A549 treated with Mapracorat at 1 μM for 4 hours (cell line): ENCODE results near the gene CAPN2. TPM values are rescaled to one million over a fixed set of nuclear protein-coding genes. Genes with fewer than 3 reads are reported as not detected.

Experiments used
- total RNA-seq: library from RNA; stranded (reverse); fragments of 200-300 nt; extraction: Qiagen RNA extraction; gene quantifications from 5 replicates; pipeline ENCODE4 v1.2.3, GENCODE V29; 2022

The CAPN2 gene
- total RNA-seq, result 397 to 437 TPM (median 416 TPM) in 5 replicates

GRCh38 chr1:223712194-223712849 lies at the start of gene CAPN2:
TSS of gene CAPN2 (plus strand) at chr1:223712539. CDS start at chr1:223712641, 102 bp downstream.

DNA sequence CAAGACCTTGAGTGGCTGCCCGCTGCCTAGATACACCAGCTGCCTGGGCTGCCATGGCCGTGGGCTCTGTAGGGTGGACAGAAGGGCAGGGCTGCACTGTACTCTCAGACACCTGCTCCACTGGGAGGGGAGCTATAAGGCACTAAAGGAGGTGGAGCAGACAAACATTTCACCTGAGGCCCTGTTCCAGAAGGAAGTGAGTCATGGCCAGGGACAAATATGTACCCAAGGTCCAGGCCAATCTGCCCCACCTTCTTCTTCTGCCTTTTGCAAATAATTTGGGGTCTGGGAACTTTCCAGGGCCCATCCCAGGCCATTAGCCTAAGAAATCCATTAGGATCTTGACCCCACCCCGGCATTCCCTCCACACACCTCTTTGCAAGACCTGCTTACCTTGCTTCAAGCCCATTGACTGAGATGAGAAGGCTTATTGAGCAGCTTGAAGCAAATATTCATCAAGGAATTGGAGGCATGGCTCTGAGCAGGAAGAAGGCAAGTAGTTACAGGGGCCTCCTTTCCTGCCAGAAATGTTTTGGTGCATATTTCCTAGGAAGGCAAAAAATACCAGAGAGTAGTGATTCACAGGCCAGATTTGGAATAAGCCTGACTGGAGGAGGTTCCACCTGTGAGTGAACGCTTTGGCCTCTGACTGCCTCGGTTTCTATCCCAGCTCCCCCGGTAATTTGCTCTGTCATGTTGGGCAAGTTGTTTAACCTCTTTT lies 46.6 kb upstream of the CAPN2 start, which contains the start of gene CAPN8:
TSS of gene CAPN8 (minus strand) at position 110 of the 721 bp plus-strand sequence. CDS start at position 55, 55 bp downstream.

Other genes with a start within 250 kb of the CAPN2 start
- gene CAPN8, start 46.8 kb upstream of the CAPN2 start, total RNA-seq, result 0.64 to 1.6 TPM (median 1.2 TPM) in 5 replicates
- 24.3 to 27.9 TPM (median 26.4 TPM) in 5 replicates for gene TP53BP2, start 133.4 kb downstream of the CAPN2 start, total RNA-seq